ENCODE measurements around the gene SLC22A31.

Gene SLC22A31

DNA sequence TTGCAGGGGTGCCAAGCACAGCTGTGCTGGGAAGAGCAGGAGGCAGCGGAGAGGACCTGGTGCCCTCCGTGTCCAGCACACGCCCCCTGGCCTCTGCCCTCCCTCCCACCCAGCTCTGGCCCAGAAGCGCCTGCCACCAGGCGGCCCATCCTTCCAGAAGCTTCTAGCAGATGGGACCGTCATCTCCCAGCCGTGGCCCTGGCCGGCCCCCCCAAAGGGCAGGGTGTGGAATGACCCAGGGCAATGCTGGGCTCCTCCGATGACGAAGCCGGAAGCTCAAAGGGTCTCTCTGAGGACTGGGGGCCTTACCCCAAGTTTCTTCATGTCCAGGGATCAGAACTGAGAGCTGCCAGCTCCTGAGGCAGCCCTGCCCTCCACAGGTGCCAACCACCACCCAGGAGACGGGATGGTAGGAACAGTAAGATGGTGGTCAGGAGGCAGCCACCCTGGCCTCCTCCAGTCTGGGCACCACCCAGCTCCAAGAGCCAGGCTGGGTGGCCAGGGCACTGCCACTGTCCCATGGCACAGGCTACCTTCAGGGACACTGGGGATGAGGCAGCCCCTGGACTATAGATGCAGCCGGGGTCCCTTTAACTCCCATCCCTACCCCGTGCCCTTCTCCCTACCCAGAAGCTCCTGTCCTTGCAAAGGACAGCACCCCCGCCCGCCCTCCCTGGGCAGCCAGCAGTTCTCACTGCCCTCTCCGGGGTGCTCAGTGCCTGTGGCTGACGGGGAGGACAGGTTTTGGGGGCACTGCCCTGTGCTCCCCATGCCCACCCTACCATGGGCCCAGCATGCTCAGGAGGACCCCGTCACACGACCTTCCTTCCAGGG lies 35.3 kb downstream of the SLC22A31 start:
- no peak for DNase-seq (ENCODE audit: low spot score)

DNA sequence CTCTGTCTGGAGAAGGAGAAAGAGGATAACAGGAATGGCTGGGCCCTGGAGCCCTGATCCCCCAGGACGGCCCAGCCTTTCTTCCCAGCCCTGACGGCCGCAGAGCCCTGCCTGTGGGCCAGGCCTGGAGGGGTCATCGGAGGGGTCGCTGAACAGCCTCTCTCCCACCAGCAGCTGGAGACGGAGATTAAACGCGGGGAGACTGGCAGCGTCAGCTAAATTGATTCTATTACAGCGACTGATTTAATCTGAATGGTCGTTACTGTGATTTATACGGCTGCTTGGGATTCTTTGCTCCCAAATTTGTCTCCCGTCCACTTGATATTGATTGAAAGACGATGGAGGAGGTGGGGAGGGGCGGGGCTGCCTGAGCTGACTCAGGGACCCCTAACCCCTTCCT lies 35.9 kb downstream of the SLC22A31 start:
- no peak for DNase-seq (ENCODE audit: low spot score)

DNA sequence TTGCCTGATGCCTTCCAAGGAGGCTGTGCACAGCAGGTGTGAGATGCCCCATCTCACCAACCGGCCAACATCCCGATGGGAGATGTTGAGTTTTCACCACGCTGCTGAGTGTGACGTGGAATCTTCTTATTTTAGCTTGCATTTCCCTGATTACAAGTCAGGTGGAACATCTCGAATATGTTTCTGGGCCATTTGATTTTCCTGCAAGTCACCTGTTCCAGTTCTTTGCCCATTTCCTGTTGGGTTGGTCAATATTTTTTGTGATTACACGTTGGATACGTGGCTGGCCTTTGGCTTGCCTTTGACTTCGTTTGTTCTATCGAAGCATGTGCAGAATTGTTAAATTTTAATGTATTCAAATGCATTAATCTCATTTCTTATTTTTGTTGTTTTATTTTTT lies 37.0 kb downstream of the SLC22A31 start:
- no peak for DNase-seq (ENCODE audit: low spot score)

DNA sequence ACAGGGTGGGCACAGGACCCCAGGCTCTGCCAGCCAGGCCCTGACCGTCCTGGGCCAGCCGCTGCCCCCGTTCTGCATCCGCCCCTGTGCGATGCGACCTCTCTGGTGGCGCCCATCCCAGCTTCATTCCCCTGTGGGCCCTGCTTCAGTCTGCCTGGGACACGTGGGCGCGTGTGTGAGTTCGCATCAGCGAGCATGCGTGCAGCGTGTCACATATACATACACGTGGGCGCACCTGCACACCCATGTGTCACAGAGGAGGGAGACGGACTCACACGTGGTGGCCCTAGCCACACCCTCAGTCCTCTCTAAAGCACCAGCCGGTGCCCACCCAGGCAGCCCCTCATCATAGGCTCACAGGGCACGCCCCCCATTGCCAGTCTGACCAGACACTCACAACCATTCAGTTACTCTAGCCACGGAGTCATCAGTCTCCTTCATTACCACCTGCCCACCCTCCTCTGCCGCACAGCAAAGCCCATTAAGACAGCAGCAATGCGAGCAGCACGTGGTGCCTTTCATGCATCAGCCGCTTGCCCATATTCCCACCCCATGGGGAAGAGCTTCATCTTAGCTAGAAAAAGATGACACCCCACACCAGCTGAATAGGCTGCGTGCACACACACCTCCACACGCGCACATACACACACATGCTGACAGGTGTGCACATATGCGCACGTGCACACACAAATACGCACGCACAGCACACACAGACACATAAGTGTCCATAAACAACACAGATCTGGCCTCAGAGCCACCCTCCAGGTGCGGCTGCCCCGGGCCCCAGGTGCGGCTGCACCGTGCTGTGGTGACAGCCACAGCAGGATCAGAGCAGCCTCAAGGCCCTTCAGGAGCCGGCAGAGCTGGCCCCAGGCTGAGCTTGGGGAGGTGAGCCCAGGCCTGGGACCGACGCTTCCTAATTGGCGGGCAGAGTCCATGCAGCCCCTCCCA lies 38.3 kb downstream of the SLC22A31 start:
- no peak for DNase-seq (ENCODE audit: low spot score)

DNA sequence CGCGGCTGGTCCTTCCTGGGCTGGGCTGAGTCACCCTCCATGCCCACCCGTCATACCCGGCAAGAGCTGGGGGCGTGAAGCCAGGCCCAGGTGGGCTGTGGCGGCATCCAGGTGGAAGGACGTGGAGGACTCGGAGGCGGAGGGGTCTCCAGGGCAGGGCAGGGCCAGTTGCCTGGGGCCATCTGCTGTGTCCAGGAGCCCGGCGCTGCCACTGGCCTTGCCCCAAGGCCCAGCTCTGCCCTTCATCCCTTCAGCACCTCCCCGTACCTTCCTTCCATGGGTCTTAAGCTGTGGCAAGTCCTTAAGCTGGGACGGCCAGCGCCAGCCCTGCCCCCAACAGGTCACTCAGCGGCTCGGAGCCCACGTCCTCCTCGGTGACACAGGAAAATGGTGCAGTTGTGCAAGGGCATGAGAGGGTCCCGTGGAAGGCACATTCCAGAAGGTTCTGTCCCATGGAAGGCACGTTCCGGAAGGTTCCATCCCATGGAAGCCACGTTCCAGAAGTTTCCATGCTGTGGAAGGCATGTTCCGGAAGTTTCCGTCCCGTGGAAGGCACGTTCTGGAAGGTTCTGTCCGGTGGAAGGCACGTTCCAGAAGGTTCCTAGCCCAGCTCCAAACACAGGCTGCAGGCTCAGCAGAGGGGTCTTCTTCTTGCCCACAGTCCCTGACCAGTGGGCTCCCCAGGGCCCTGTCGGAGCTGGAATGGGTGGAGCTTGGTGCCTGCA lies 39.2 kb downstream of the SLC22A31 start:
- DNase-seq (ENCODE audit: low spot score) = no peak

DNA sequence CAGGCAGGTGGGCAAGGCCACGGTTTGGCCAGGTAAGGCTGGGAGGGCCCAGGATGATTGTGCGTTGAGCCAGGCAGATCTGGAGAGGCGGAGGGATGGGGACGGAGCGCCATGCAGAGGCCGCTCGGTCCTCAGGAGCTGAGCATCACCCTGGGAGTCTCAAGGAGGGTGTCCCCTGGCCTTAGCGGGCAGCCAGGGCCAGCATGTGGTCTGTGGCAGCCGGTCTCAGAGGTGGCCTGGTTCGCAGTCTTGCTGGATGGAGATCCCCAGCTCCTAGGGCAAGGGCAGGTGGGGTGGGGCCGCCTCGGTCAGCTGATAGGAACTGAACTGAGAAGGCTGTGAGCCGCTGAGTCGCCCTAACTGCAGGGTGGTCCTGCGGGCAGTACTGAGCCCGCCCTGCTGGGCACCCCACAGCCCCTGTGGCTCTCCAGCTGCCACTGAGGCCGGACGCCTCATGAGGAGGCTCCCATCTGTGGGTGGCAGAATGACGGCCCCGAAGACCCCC lies 40.4 kb downstream of the SLC22A31 start:
- no peak for DNase-seq (ENCODE audit: low spot score)

DNA sequence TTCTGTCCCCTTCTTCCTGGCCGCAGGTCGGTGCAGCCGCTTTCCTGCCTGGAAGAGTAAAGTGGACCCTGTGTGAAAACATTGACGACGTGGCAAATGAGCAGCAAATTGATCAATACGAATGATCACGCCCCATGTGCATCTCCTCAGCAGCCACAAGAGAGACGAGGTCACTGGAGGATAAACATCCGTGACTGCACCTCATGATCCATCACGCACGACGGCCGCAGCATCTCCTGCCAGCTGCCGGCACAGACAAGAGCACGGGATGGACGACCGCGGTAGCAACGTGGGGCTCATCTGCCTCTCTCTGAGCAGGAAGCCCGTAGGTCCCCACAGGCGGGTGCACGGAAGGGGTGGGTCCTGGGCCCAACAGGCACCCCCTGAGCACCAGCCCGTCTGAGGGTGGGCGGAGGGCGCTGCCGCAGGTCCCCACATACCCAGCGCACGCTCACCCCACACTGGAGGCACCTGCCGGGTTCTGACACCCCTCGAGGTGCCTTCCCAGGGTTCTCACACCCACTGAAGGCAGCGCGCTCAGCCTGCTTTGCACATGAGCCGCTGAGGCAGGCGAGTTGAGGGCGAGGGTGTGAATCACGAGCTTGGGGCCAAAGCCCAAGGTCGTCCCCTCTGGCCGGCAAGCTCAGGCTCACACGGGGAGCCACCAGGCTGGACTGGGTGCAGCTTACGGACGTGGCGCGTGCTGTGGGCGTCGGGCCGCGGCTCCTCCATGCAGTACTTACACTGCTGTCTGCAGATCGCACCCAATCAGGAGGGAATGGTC lies 41.1 kb downstream of the SLC22A31 start:
- no peak for DNase-seq (ENCODE audit: low spot score)

DNA sequence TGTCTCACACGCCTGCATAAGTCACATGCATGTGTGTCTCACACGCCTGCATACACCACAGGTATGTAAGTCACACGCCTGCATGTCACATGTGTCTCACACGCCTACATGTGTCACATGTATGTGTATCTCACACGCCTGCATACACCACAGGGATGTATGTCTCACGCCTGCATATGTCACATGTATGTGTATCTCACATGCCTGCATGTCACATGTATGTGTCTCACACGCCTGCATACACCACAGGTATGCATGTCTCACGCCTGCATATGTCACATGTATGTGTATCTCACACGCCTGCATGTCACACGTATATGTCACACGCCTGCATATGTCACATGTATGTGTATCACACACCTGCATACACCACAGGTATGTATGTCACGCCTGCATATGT lies 42.6 kb downstream of the SLC22A31 start:
- DNase-seq (ENCODE audit: low spot score) = no peak

DNA sequence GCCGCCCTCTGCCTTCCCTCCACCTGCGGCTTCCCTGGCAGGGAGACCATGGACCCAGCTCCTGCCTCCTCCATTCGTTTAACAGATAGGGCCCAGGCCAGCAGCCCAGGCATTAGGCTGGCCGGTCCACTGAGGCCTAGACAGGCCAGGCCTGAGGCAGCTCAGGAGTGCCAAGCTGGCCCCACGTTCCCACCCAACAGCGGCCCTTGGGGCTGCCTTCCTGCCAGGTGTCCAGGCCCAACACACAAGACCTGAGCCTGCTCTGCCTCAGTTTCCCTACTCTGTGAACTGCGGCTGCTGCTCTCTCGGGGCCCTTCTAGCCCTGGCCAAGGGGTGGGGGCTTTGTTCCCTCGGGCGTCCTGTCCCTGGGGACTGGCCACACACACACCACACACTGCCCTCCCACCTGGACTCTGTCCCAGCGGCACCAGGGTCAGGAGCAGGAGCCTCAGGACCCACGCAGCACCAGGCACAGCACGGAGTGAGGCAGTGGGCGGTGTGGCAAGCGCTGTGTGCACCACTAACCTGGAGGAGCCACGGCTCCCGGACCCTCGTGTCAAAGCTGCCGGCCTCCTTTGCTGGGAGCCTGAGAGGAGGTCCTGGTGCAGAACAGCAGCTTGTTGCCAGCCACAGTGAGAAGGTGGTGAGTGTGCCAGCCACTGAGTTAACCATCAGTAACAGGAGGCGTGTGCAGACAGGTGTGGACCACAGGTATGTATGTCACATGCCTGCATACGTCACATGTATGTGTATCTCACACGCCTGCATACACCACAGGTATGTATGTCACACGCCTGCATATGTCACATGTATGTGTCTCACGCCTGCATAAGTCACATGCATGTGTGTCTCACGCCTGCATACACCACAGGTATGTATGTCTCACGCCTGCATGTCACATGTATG lies 43.3 kb downstream of the SLC22A31 start:
- no peak for DNase-seq (ENCODE audit: low spot score)

DNA sequence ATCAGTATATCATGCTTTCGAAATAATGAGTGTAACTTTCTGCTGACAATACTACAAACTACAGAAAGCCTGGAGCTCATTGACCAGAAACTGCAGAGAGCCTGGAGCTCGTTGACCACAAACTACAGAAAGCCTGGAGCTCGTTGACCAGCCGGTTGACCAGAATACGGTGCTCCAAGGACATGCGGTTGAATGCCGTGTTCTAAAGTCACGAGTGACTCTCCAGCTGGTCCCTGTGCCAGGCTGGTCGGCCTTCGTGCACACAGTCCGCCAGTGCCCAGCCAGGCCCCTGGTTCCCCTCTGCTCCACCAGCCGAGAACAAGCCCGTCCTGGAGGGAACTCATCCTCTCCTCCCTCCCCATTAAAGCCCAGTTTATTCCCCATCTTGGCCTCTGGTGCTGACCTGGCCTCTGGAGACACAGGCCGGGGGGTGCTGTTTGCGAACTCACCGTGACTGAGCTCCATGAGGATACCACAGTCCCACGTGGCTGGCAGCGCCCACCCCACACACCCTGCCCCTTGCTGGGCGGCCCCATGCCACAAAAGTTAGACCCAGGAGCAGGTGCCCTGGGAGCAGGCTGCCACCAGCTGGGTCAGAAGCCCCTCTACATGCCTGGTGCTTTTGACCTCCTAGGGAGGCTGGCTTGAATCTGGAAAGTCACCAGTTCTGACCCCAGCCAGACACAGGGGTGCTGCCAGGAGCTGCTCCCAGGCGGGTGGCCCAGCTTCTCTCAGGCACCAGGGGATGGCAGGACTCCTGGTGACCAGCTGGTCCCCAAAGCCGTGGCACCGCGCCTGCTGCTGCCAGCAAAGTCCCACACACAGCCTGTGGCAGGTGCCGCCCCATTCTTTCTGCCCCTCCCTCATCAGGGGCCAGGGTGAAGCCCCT lies 44.2 kb downstream of the SLC22A31 start:
- DNase-seq (ENCODE audit: low spot score) = no peak

DNA sequence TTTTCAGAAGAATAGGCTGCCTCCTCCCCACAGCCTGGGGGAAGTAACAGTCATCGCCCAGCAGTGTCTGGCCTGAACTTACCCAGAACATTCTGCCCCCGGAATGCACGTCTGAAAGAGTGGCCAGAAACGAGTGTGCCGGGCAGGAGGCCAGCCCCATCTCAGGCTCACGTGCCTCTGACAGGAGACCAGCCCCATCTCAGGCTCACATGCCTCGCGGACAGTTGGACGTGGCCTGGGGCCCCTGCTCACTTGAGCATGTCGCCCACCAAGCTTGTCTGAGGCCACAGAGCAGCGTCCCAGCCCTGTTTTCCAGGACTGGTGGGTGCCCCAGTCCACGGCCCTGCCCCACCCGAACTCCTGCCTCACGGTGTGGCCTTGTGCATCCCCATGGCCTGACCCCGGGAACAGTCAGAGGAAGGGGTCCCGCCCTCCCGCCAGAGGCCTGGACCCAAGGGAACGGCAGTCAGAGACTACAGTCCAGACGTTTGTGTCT lies 45.1 kb downstream of the SLC22A31 start:
- no peak for DNase-seq (ENCODE audit: low spot score)

DNA sequence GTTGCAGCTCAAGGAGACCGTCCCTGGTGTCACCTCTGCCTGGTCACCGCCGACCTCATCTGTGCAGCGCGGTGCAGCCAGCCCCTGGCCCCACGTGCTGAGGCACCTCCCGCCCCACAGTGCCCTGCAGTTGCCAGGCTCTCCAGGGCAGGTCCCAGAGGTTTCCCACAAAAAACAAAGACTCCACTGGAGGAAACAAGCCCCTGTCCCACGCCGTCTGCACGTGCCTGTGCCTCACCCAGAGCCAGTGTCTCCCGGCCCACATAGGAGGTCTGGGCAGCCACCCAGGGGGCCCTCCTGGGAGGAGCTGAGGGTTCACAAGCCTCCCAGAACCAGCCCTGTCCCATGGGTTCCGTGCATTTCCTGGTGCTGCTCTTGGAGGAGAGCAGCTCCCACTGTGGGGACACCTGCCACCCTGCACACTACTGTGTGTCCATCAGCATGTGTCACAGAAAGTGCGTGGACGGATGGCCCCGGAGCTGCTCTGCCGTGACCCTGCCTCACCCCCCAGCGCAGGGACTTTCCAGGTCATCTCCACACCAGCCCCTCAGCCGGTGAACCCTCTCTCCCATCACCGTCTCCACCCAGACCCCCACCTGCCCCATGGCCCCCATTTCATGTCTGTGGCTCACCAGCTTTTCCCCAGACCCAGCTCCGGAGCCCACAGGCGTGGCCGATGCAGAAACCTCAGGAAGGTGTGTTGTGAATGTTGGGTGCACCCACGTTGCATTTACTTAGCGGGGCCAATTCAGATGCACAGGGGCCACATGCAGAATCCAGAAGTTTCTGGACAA lies 45.8 kb downstream of the SLC22A31 start:
- no peak for DNase-seq (ENCODE audit: low spot score)

DNA sequence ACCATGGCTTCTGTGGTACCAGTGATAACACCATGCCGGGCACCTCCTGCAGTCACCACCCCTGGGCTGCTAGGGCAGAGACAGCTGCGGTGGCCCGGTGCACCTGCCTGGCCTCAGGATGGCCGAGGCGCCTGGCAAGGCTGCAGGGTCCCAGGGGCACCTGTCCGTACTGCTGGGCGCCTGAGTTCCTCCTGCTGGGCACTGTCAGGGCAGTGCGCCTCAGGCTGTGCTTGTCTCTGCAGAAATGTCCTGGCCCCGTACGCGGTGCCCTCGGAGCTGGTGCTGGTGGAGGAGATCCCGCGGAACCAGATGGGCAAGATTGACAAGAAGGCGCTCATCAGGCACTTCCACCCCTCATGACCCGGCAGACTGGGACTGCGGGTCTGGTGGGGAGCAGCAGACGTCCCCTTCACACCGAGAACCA lies 46.5 kb downstream of the SLC22A31 start:
- no peak for DNase-seq (ENCODE audit: low spot score)

DNA sequence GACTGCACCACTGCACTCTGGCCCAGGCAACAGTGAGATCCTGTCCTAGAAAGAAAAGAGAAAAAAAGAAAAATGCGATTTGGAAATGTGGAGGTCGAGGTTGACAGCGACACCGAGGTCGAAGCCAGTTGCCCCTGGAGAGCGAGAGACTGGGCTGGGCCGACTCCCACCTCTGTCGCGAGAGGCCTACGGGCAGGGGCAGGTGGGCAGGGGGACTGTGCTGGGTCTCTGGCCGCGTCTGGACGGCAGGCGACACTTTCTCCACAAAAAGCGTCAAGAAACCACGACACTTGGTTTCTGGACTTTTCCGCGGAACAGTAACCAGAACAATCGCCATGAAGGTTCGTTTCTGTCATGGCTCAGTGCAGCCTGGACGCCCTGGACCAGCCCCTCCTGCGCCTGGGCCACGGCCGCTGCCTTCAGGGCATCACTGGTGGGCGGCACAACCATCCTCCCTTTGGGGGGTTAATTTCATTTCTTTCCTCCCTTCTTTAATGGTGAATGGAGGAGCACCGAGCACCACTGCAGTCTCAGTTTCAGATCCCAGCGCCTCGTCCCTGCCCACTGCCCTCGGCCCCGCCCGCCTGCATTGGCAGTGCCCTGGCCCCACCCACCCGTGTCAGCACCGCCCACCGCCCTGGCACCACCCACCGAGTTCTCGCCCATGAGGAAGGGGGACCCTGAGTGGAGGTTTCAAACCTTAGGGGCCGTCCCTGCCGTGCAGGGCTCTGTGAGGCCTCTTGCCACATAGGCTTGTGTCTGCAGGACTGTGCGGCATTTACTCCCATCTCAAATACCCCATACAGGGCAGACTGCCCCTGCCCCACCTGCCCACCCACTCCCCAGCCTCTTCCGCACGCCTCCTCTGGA lies 47.3 kb downstream of the SLC22A31 start:
- no peak for DNase-seq (ENCODE audit: low spot score)

DNA sequence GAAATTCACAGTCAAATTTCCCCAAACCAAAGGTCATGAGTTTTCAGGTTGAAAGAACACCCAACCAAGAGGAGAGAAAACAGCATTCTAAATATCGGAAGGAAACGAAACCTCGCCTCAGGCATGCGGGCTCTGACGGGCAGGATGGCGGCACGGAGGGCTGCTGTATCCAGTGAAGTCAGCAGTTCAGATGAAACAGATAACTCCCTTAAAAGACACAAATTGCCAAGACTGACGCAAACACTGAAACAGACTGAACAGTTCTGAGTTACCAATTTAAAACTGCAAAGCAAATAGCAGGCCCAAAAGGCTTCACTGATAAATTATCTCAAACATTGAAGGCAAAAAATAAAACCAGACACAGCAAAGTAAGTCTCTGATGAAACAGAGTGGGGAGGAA lies 49.4 kb downstream of the SLC22A31 start:
- no peak for DNase-seq (ENCODE audit: low spot score)

DNA sequence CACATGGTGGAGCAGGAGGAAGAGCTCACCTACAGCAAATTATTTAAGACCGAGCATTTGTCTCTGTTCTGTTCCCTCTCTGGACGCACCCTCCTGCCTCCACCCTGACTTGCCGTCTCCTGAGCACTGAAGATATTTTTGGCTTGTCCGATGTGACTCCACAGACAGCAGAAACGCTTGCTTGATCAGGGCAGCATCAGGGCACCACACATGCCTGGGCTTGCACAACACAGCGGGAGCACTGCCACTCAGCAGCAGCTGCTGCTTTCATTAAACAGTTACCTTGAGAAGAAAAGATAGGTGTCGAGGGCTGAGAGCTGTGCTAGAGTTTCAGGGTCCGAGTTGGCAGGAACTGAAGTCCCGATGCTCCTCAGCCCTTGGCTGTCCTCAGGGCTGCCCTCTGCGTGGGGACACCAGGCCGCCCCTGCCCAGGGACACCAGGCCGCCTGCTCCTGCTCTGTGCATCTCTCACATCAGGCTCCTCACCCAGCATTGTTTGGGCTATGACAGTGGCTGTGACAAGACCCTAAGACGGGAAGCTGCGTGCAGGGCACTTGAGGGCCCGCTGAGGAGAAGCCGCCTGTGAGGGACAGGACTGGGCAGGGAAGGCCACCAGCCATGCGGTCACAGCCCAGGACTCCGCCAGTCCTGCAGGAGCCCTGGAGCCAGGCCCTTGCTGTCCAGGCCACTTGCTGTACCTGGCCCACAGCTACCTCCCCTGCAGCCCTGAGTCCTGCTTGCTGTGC lies 50.1 kb downstream of the SLC22A31 start:
- DNase-seq (ENCODE audit: low spot score) = no peak

DNA sequence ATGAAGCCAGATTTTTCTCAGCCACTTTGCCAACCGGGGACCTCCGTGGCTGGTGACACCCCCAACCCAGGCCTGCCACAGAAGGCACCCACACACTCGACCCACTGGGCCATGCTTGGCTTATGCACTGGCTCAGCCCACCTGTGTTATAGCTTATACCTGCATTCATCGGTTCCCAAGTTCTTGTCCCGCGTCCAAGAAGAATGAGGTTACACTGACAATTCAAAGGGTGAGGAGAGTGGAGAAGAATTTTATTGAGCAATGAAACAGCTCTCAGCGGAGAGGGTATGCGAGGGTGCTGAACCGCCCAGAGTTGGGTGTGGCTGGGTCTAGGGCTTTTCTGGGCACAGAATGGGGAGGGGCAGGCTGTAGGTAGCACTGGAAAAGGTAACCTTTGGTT lies 51.0 kb downstream of the SLC22A31 start:
- DNase-seq (ENCODE audit: low spot score) = no peak
